Measurements from ENCODE around the gene RPS3.
A peak's percentile ranks its signal among the peaks of the same experiment; 100 is the strongest.

RPS3 gene

GRCh38 chr11:75445315-75445953 lies 46.1 kb downstream of the RPS3 start:
- no peaks in the 10 kb centered on the region for H3K4me1 ChIP-seq (ENCODE audit: control insufficient read depth in 1 of 2, insufficient read depth in 2 of 2, low read length in 2 of 2)
- no peak overlapping the region for H2BK5ac ChIP-seq (ENCODE audit: low read depth, low read length, poor library complexity)
- no peak overlapping the region for H2AFZ ChIP-seq (ENCODE audit: insufficient read depth, low read length, poor library complexity)
- no peak overlapping the region for H3K14ac ChIP-seq (ENCODE audit: low read length)
- no peaks in the 10 kb centered on the region for H3K27me3 ChIP-seq (ENCODE audit: insufficient read depth, low read length)
- H2AK5ac ChIP-seq (ENCODE audit: low read length) = no peak overlapping the region
- H3K36me3 ChIP-seq (ENCODE audit: control insufficient read depth in 1 of 2, insufficient read depth in 2 of 2, low read length in 2 of 2) = no peaks in the 10 kb centered on the region
- H2BK120ac ChIP-seq (ENCODE audit: insufficient read depth, low read length, poor library complexity) = no peak overlapping the region
- no peak overlapping the region for H4K8ac ChIP-seq (ENCODE audit: low read depth, low read length)
- H3K4me3 ChIP-seq (ENCODE audit: low read depth, low read length) = no peak overlapping the region
- DNase-seq = peak; percentile 40 to 78
- WGBS (ENCODE audit: extremely low coverage, insufficient coverage, insufficient read length) = no CpG with 5 or more reads among the region's 6 CpGs
- H3K27ac ChIP-seq (ENCODE audit: low read depth, low read length) = no peak overlapping the region
- no peak overlapping the region for H3K9ac ChIP-seq (ENCODE audit: low read length)
- no peak overlapping the region for H3K23ac ChIP-seq (ENCODE audit: low read length)
- no peak overlapping the region for H3K4me2 ChIP-seq (ENCODE audit: low read length)
- H3K79me2 ChIP-seq (ENCODE audit: control insufficient read depth, insufficient read depth, low read length, poor library complexity) = no peaks in the 10 kb centered on the region
- no peak overlapping the region for H4K91ac ChIP-seq (ENCODE audit: low read depth, low read length)
- no peak overlapping the region for H3K18ac ChIP-seq (ENCODE audit: low read length)
- no peaks in the 10 kb centered on the region for H3K9me3 ChIP-seq (ENCODE audit: insufficient read depth, low read depth, low read length)
- H2BK12ac ChIP-seq (ENCODE audit: low read length) = no peak overlapping the region
- no peaks in the 10 kb centered on the region for H3K79me1 ChIP-seq (ENCODE audit: low read length)
- H4K12ac ChIP-seq (ENCODE audit: low read depth, low read length) = no peak overlapping the region
- no peak overlapping the region for H3K4ac ChIP-seq (ENCODE audit: low read depth, low read length)

- Histone ChIP-seq H3K18ac (ENCODE audit: low read length) (no peak overlapping the region), H3K4me2 (ENCODE audit: low read length) (no peak overlapping the region), H2AK5ac (ENCODE audit: low read length) (no peak overlapping the region), H4K12ac (ENCODE audit: low read depth, low read length) (no peak overlapping the region), H2BK5ac (ENCODE audit: low read depth, low read length, poor library complexity) (no peak overlapping the region), H3K27ac (ENCODE audit: low read depth, low read length) (no peak overlapping the region), H2BK12ac (ENCODE audit: low read length) (no peak overlapping the region), H3K36me3 (ENCODE audit: control insufficient read depth in 1 of 2, insufficient read depth in 2 of 2, low read length in 2 of 2) (no peaks in the 10 kb centered on the region), H3K4ac (ENCODE audit: low read depth, low read length) (no peak overlapping the region), H3K79me2 (ENCODE audit: control insufficient read depth, insufficient read depth, low read length, poor library complexity) (no peaks in the 10 kb centered on the region), H2AFZ (ENCODE audit: insufficient read depth, low read length, poor library complexity) (no peak overlapping the region), H3K4me1 (ENCODE audit: control insufficient read depth in 1 of 2, insufficient read depth in 2 of 2, low read length in 2 of 2) (no peaks in the 10 kb centered on the region), H3K9me3 (ENCODE audit: insufficient read depth, low read depth, low read length) (no peaks in the 10 kb centered on the region), H3K14ac (ENCODE audit: low read length) (no peak overlapping the region), H4K91ac (ENCODE audit: low read depth, low read length) (no peak overlapping the region), H3K9ac (ENCODE audit: low read length) (no peak overlapping the region), H3K27me3 (ENCODE audit: insufficient read depth, low read length) (no peaks in the 10 kb centered on the region), H2BK120ac (ENCODE audit: insufficient read depth, low read length, poor library complexity) (no peak overlapping the region), H3K79me1 (ENCODE audit: low read length) (no peaks in the 10 kb centered on the region), H3K4me3 (ENCODE audit: low read depth, low read length) (no peak overlapping the region), H3K23ac (ENCODE audit: low read length) (no peak overlapping the region), H4K8ac (ENCODE audit: low read depth, low read length) (no peak overlapping the region)
- no peak for DNase-seq
- whole genome bisulfite sequencing (ENCODE audit: extremely low coverage, insufficient coverage, insufficient read length) = no CpG with 5 or more reads among the region's 5 CpGs
Measured at GRCh38 chr11:75447415-75447814, 48.1 kb downstream of the RPS3 start.

GRCh38 chr11:75449271-75449670 lies 50.0 kb downstream of the RPS3 start:
- Histone ChIP-seq H3K27ac (ENCODE audit: low read depth, low read length) (no peak overlapping the region), H3K9ac (ENCODE audit: low read length) (no peak overlapping the region), H3K79me1 (ENCODE audit: low read length) (no peaks in the 10 kb centered on the region), H3K4ac (ENCODE audit: low read depth, low read length) (no peak overlapping the region), H3K9me3 (ENCODE audit: insufficient read depth, low read depth, low read length) (no peaks in the 10 kb centered on the region), H3K79me2 (ENCODE audit: control insufficient read depth, insufficient read depth, low read length, poor library complexity) (no peaks in the 10 kb centered on the region), H3K4me1 (ENCODE audit: control insufficient read depth in 1 of 2, insufficient read depth in 2 of 2, low read length in 2 of 2) (no peaks in the 10 kb centered on the region), H3K23ac (ENCODE audit: low read length) (no peak overlapping the region), H2BK12ac (ENCODE audit: low read length) (no peak overlapping the region), H2AK5ac (ENCODE audit: low read length) (no peak overlapping the region), H3K14ac (ENCODE audit: low read length) (no peak overlapping the region), H3K18ac (ENCODE audit: low read length) (no peak overlapping the region), H2AFZ (ENCODE audit: insufficient read depth, low read length, poor library complexity) (no peak overlapping the region), H3K36me3 (ENCODE audit: control insufficient read depth in 1 of 2, insufficient read depth in 2 of 2, low read length in 2 of 2) (no peaks in the 10 kb centered on the region), H4K91ac (ENCODE audit: low read depth, low read length) (no peak overlapping the region), H3K4me3 (ENCODE audit: low read depth, low read length) (no peak overlapping the region), H3K27me3 (ENCODE audit: insufficient read depth, low read length) (no peaks in the 10 kb centered on the region), H2BK5ac (ENCODE audit: low read depth, low read length, poor library complexity) (no peak overlapping the region), H3K4me2 (ENCODE audit: low read length) (no peak overlapping the region), H2BK120ac (ENCODE audit: insufficient read depth, low read length, poor library complexity) (no peak overlapping the region), H4K12ac (ENCODE audit: low read depth, low read length) (no peak overlapping the region), H4K8ac (ENCODE audit: low read depth, low read length) (no peak overlapping the region)
- no peak for DNase-seq
- no CpG with 5 or more reads among the region's 10 CpGs for WGBS (ENCODE audit: extremely low coverage, insufficient coverage, insufficient read length)

- Histone ChIP-seq H3K36me3 (ENCODE audit: control insufficient read depth in 1 of 2, insufficient read depth in 2 of 2, low read length in 2 of 2) (no peaks in the 10 kb centered on the region), H4K91ac (ENCODE audit: low read depth, low read length) (no peak overlapping the region), H3K4me1 (ENCODE audit: control insufficient read depth in 1 of 2, insufficient read depth in 2 of 2, low read length in 2 of 2) (no peaks in the 10 kb centered on the region), H2BK5ac (ENCODE audit: low read depth, low read length, poor library complexity) (no peak overlapping the region), H3K9ac (ENCODE audit: low read length) (no peak overlapping the region), H3K23ac (ENCODE audit: low read length) (no peak overlapping the region), H4K8ac (ENCODE audit: low read depth, low read length) (no peak overlapping the region), H3K18ac (ENCODE audit: low read length) (no peak overlapping the region), H3K27me3 (ENCODE audit: insufficient read depth, low read length) (no peaks in the 10 kb centered on the region), H3K4me2 (ENCODE audit: low read length) (no peak overlapping the region), H3K4me3 (ENCODE audit: low read depth, low read length) (no peak overlapping the region), H3K79me2 (ENCODE audit: control insufficient read depth, insufficient read depth, low read length, poor library complexity) (no peaks in the 10 kb centered on the region), H4K12ac (ENCODE audit: low read depth, low read length) (no peak overlapping the region), H2BK12ac (ENCODE audit: low read length) (no peak overlapping the region), H3K14ac (ENCODE audit: low read length) (no peak overlapping the region), H3K79me1 (ENCODE audit: low read length) (no peaks in the 10 kb centered on the region), H3K4ac (ENCODE audit: low read depth, low read length) (no peak overlapping the region), H2AK5ac (ENCODE audit: low read length) (no peak overlapping the region), H2BK120ac (ENCODE audit: insufficient read depth, low read length, poor library complexity) (no peak overlapping the region), H2AFZ (ENCODE audit: insufficient read depth, low read length, poor library complexity) (no peak overlapping the region), H3K27ac (ENCODE audit: low read depth, low read length) (no peak overlapping the region), H3K9me3 (ENCODE audit: insufficient read depth, low read depth, low read length) (no peaks in the 10 kb centered on the region)
- WGBS (ENCODE audit: extremely low coverage, insufficient coverage, insufficient read length) = no CpG with 5 or more reads among the region's 11 CpGs
- DNase-seq = no peak
Measured at GRCh38 chr11:75449776-75450175, 50.5 kb downstream of the RPS3 start.

Measured in trophoblast cell (in vitro differentiated cells and primary cell).